GM18498 (cell line): Measurements from ENCODE around the gene NFIB.
A peak's percentile ranks its signal among the peaks of the same experiment; 100 is the strongest.

Source experiments
- ATAC-seq: cut with Tn5 transposase; IDR thresholded peaks from one replicate; pipeline ENCODE4 v1.9.1; 2021; ENCODE audit warnings: mild to moderate bottlenecking, moderate library complexity; ENCODE audit not compliant: unreplicated experiment

The NFIB gene

DNA sequence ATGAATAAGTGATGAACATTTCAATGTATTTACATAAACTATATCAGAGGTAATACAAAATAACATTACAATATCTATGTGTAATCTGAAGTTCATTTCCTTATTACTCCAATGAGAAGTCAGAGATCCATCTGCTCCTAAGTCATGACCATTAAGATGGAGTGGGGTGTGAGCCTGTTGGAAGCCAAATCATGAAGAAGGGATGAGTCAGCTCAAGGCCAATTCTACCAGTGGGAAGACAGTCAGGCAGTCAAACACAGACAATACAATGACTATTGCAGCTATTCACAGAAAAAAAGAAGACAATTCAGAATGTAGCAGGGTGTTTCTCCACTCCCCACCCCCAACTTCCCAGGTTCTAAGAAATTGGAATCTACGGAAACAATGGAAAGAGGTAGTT lies 155.0 kb downstream of the NFIB start:
- no peak for ATAC-seq

DNA sequence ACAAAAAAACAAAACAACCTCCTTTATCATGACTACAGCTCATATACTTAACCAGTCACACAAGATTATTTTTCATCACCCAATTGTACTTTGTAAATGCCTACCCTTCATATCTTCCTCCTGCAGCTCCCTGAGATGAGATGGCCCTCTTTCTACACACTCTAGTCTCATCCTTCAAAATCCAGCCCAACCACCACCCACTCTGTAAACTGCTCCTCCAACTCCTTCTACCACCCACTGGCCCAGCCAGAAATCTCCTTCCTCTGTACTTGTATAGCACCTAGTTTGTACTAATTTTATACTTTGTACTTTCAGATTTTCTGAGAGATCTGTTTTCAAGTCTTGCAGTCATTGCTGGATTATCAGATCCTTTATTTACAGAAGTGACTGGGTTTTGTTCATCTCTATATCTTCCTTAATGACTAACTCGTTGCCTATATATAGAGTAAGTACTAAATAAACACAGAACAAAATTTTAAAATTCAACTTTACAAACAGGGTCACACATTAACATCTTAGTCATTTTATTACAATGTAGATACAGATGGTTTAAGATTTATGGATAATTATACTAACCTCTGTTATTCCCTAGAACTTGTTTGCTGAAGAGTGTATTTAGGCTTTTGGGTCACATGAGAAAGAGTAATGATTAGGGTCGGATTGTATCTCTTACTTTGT lies 155.7 kb downstream of the NFIB start:
- no peak for ATAC-seq

DNA sequence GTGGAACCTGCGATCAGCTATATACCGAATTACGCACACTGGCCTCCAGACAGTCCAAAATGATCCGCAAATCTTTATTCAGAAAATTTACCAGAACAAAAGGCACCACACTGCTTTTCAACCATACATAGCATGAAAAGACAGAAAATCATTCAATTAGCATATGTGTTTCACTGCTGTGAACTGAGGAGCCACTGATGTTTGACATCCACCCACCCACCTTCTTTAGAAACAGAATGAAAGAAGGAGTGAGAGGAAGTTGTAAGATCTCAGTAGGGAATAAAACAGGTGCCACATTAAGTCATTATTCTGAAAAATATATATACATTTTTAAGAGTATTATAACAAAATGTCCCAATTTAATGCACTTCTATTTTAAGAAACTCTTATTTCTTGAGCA lies 156.8 kb downstream of the NFIB start:
- ATAC-seq: no peak

DNA sequence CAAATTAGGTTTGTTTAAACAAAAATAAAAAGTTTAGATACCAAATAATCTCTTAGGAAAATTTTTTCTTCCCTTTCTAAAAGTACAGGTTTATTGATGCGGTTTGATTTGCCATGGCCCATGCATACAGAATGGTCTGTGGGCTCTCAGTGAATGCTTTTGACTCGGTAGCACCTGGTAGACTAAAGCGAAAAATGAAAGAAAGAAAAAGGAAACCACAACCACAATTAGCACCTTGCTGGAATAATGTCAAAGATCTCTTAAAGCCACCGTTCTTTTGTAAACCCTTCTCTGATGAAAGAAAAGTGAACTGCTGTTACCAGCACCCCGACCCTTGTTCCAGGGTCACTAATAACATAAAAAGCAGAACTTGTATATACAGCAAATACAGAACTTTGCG lies 157.9 kb downstream of the NFIB start:
- ATAC-seq: peak; percentile 98

DNA sequence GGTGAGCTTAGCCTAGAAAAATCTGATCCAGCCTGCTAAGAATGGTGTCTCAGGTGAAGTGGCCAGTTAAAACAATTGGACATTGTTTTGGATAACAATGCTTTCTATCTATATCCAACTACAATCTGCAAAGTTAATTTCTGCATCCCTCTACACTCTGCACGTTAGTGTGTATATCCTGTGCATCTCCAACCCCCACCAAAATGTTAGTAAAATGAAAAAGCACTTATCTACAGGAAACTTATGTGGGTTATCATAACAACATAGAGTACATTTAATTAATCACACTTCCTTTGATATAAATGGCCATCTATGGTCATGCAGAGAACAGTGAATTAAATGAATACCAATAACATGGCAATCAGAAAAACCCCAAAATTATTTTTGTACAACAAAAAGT lies 158.7 kb downstream of the NFIB start:
- no peak for ATAC-seq

DNA sequence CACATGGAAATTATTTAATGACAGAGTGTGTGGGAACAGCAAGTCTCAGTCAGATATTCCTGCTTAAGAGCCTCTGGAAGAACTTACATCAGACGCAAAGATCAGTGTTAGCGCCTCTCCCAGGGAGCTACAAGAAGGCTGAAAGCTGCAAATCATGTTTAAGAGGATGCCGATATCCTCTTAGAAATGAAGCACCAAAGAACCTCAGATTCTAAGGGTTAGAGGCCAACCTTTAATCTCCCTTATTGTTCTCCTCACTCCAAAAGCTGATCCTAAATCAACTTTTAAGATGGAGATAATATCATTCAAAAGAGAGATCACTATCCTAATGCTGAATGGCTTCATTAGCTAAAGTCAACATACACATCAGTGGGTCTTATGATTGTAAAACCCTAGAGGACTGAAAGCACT lies 160.6 kb downstream of the NFIB start:
- ATAC-seq: no peak

DNA sequence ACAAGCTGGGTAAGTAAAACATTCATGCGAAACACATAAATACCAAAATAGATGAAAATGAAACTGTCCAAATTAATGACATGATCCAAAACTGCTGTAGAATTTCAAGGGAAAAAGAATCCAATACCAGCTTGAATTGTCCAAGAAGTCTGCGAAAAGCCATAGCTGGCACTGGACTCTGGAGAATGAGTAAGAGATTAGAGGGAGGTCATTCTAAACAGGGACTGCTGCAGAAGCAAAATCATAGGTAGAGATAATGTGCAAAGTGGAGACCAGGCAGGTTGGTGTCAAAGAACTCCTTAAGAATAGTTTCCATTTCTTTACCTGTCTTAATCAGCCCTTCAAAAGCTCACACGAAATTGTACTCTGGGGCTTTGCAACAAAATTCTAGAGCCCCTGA lies 162.5 kb downstream of the NFIB start:
- ATAC-seq: no peak

DNA sequence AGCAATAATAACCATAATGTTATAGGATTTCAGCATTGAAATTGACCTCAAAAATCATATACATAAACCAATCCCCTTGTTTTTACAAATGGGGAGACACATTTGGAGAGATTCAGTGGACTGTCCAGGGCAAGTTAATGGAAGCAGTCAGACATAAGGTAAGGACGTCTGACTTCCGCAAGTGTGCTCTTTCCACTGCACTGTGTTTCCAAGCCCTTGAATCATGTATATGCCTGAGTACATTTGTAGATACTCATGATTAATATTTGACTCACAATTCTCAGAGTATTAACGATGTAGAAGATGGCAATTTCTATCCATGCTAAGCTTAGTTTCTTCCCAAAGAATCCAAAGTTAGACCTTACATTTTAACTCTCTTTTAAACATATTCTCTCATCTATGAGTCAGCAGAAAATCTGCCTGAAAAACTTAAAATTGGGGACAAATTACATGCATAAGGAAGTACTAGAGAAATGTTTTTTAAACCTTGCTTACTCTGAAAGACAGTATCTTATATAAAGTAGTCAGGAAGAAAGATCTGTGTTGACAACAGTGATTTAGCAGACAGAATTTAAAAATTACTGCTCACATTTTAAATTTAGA lies 165.3 kb downstream of the NFIB start:
- no peak for ATAC-seq

DNA sequence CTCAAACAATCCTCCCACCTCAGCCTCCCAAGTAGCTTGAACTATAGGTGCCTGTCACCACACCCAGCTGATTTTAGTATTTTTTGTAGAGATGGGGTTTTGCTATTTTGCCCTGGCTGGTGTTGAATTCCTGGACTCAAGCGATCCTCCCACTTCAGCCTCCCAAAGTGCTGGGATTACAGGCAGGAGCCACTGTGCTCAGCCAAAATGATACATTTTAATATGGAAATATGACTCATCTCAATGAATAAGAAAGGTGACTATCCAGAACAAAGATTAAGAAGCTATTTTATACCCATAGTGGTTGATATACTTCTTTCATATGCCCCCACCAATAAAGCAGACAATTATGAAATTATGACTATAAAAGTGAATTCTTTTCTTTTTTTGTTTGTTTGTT lies 166.2 kb downstream of the NFIB start:
- no peak for ATAC-seq

DNA sequence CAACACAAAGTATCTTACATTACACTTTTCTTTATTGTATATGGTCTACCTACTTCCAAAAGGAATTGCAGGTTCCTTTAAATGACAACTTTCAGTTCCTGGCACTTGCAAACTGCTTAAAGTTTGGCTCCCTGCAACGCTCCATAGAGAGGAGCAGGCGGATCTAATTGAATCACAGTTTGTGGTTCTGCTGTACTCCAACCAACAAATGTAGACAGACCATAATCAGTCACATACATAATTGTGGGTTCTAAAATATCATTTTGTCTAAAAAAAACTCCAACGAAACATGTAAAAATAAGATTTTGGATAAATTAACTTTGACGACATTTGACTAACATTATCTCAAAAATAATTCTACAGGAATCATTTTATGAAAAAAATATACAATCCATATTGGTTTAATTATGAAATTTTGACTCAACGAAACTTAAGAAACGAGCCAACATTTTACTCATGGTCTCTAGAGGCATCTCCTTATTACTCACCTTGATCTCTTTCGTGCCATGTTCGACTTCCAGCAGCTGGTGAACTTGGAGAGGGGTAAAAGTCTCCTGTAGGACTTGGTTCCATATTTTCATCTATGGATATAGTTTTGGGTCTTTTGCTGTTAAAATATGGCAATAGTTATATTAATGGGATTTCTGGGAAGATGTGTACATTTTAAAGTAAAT lies 167.6 kb downstream of the NFIB start:
- ATAC-seq: no peak

DNA sequence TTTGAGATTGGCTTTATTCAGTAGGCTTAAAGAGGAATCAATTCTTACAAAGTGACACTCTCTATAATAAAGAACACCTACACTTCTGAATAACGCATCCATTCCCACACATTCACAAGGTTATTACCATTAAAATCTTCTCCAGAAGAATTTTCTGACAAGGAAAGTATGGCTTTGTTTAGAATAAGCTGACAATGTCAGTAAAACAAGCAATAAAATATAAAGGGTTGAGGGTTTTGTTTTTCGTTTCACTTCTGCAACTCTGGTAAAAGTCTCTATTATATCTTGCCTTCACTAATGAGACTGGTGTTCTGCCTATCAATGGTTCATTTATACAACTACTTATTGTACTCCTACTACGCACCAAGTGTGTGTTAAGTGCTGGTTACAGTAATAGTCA lies 169.7 kb downstream of the NFIB start:
- no peak for ATAC-seq

DNA sequence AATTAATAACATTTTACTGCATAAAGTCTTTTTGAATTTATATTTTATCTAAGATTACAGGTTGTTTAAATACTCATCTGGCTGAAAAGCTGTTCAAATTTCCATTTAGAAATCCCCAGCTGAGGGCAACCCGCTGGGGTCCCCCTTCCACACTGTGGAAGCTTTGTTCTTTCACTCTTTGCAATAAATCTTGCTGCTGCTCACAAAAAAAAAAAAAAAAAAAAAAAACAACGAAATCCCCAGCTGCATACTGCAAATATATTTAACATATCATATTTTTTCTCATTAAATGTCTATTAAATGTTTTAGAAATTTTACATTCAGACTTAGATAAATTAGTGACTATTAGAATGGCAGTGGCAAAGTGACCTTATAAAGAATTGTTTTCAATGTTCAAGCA lies 172.2 kb downstream of the NFIB start:
- ATAC-seq: no peak

DNA sequence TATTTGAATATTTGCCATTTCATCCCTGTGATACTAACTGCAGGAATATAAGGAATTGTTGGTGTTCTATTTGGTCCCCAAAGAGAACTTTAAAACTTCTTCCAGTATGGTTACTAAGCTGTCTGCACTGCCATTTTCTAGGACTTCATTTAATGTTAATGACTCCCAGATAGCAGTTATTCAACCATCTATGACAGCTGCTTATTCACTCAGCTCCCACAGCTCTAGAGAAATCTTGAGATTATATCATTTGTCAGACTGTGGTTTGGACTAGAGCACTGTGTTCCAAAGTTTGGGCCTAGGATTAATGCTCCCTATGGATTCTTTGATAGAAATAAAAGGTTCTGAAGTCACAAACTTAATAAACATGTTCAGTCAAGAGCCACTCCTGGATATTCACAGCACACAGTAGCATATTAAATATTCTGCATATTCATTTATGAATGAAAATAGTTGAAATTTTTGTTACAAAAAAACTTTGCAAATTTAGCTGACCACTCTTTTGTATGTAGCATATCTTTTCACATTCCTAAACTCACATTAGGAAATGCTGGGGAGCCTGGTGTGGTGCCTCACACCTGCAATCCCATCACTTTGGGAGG lies 173.7 kb downstream of the NFIB start:
- no peak for ATAC-seq

DNA sequence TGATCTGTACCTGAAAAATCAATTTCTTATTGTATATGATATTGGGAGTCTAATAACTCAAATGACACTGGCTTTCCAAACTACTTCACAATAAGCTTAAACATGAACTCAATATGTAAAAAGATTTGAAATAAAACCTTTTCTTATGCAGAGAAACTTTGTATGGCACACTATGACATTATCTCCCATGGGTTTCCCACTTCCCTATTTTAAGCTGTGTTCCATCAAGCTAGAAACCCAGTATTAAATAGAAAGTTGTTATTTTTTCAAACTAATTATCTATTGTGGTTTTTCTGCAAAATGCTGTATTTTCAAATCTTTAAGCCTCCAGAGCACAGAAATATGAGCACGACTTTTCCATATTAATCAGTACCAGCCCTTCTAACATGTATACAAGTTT lies 174.7 kb downstream of the NFIB start:
- no peak for ATAC-seq

DNA sequence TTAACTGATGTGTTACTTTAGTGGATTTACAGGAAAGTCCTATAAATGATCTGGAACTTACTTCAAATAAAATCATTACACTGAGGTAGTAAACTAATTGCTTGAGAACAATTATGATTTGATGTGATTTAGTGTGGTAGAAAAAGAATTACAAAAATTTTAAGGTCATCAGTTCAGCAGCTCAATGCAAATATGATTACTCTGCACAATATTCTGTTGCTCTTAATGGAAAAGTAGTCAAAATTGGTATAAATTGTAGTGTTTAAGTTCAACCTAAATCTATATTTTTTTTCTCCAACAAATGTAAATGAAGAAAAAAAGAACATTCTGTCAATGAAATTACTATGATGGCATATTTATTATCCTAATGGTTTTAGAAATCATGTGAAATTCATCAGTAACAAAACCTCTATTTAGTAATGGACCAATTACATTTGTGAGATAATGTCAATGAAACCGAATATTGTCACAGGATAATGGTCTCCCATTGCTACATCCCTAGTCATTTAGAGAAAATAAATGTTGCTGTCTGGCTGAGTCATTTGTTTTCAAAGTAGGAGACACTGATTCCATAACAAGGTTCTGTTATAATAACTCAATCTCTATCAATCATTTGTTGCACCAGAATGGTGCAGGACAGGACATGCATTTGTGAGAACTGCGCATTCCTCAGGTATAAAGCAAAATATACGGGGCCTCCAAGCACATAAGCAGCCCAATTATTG lies 177.1 kb downstream of the NFIB start:
- ATAC-seq: no peak

DNA sequence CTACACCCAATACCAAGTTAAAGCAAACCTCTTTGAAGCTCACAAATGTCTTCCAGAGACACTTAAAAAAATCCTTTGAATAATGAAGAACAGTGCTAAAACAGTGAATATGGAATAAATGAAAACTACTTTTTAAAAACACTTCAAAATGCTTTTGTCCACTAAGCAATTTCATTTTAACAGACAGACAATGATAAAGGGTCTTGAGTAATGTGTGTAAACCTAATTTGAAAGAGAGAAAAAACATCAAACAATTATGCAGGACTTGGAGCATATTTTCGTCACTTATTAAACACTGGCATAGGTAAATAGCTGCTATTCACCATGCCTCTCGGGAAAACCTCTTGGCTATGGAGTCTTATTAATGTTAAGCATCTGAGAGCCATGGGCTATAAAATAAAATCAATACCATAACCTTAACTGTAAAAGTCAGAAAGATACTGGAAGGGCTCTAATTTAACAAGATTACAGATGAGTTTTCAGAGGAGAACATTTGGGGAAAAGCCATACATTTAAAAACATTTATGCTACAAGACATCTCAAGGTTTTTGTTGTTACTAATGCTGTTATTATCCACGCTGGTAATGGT lies 177.8 kb downstream of the NFIB start:
- ATAC-seq: no peak

DNA sequence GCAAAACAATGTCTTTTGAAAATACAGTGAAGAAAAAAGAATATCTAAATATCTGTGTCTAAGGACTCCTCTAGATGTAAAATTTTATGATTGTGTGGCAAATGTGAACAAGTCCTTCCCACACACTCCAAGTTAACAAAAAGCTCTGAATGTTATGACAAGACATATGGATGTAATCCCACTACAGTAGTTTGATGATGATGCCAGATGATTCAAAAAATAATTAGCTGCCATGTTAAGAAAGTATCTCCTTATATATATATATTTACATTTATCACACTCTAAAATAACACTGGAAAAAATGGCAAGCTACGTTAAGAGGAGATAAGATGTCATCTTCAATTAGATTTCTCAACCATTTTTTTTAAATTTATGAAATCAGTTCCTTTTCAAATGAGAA lies 178.5 kb downstream of the NFIB start:
- ATAC-seq: no peak

DNA sequence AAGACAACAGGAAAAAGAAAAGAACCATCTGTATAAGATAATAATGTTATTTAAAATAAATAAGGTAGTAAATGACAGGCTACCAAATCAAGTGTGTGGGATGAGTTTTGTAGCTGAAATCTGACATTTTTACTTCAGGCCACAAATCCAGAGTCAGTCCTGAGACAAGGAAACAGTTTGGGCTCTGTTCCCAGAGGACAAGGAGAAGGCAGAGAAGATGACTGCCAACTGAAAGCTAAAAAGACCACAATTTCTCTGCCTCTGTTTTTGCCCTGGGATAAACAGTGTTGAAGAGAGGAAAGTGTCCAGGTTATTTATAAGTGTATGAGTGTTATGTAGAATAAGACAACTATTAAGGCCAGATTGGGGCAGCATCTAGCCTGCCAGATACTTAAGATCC lies 180.5 kb downstream of the NFIB start:
- ATAC-seq: no peak

DNA sequence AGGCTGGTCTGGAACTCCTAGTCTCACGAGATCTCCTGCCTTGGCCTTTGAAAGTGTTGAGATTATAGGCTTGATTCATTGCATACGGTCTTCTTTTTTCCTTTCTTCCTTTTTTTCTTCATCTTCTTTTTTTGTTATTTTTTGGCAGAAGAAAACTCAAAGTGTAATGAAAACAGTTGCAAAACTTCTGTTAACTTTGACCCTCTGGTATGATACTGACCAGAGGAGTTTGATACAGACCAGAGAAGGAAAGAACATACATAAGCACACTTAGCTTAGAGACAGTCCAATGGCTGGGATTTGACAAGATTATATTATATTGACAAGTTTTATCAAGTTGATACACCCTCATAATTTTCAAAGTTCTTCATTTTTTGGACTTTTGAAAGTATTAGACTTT lies 181.2 kb downstream of the NFIB start:
- ATAC-seq: no peak

DNA sequence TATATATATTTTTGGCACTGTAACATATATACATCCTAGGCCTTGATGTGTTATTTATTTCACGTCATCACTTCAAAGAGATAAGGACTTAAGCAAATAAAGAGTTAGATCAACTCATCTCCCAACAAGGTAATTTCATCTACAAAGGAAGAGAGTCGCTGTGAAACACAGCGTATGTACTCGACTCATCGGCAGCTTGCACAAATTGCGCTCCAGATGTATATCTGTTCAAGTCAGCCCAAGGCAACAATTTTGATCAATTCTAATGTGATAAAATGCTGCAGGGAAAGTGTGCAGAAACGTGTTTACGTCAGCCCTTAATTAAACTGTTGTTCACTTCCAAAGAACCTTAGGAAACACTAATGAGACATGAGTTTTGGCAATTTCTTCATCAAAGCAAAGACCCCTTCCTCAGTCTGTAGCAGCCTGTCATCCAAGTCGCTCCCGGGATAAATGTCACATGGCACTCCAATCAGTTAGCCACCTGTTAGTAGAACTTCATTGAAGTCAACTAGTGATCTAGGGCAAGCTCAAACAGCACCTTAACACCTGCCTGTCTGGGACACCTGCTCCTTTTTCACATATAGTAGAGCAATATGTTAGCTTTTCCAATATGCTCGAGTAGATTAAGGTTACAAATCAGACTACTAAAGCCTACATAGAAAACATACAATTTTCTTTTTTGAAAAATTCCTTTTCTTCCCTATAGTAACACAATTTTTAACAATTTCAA lies 182.4 kb downstream of the NFIB start:
- no peak for ATAC-seq
